GM21423 (cell line): ENCODE measurements around the gene PARP4.
"Not testable (repeated sequence)": the region's sequence is repeated elsewhere in the genome, so short reads cannot be mapped to it uniquely, and the experiment has no call there.

Experiments
- ATAC-seq: cut with Tn5 transposase; IDR thresholded peaks from one replicate; pipeline ENCODE4 v1.9.1; 2021; ENCODE audit warnings: mild to moderate bottlenecking, moderate library complexity; ENCODE audit not compliant: unreplicated experiment

Gene PARP4

GRCh38 chr13:24512197-24512907 is at the start of gene PARP4:
Gene PARP4, minus strand, starts transcription at chr13:24512778. Its CDS starts 9,002 bp downstream, at chr13:24503776.
- ATAC-seq = peak; percentile 68

GRCh38 chr13:24560579-24561187 is 48.1 kb upstream of the PARP4 start:
- not testable (repeated sequence) for ATAC-seq

- not testable (repeated sequence) for ATAC-seq
Observed at GRCh38 chr13:24559431-24560218, 47.0 kb upstream of the PARP4 start.

GRCh38 chr13:24557081-24557480 is 44.5 kb upstream of the PARP4 start:
- ATAC-seq = no peak

GRCh38 chr13:24553892-24554291 is 41.3 kb upstream of the PARP4 start:
- not testable (repeated sequence) for ATAC-seq

- not testable (repeated sequence) for ATAC-seq
Observed at GRCh38 chr13:24541476-24542352, 29.1 kb upstream of the PARP4 start.

GRCh38 chr13:24541127-24541475 is 28.5 kb upstream of the PARP4 start:
- ATAC-seq = no peak

- no peak for ATAC-seq
Observed at GRCh38 chr13:24540236-24541126, 27.9 kb upstream of the PARP4 start.

- ATAC-seq = no peak
Observed at GRCh38 chr13:24539500-24540165, 27.1 kb upstream of the PARP4 start.

- ATAC-seq = no peak
Observed at GRCh38 chr13:24529478-24529877, 16.9 kb upstream of the PARP4 start.

GRCh38 chr13:24528816-24529398 is 16.3 kb upstream of the PARP4 start:
- ATAC-seq = no peak

- ATAC-seq = no peak
Observed at GRCh38 chr13:24527266-24527775, 14.7 kb upstream of the PARP4 start.

- no peak for ATAC-seq
Observed at GRCh38 chr13:24520733-24521132, 8.2 kb upstream of the PARP4 start.

- ATAC-seq = no peak
Observed at GRCh38 chr13:24516919-24517318, 4.3 kb upstream of the PARP4 start.

- no peak for ATAC-seq
Observed at GRCh38 chr13:24512908-24513213, 283 bp upstream of the PARP4 start.

- ATAC-seq = peak; percentile 6
Observed at GRCh38 chr13:24511816-24512196, 772 bp downstream of the PARP4 start.

GRCh38 chr13:24511019-24511815 is 1.4 kb downstream of the PARP4 start:
- peak; percentile 38 for ATAC-seq

GRCh38 chr13:24506698-24507335 is 5.8 kb downstream of the PARP4 start:
- no peak for ATAC-seq
